Prostate gland (tissue), 2 donors: ENCODE results near the gene SPON2. TPM values are rescaled to one million over a fixed set of nuclear protein-coding genes. Genes with fewer than 3 reads are reported as not detected.

Experiments used
- DNase-seq: peaks from one replicate; pipeline ENCODE4 v3.0.0-alpha.2; 2019; ENCODE audit warnings: low spot score
- H3K27ac ChIP-seq, 2 donors: fragments of 200-600 bp; sonication (generic); 2 replicates each; pipeline ENCODE4 v1.5.1; 2017 to 2019
- H3K27me3 ChIP-seq: fragments of 200-600 bp; sonication (generic); replicated peaks from 2 replicates; pipeline ENCODE4 v1.5.1; 2019; ENCODE audit not compliant: insufficient read depth
- H3K36me3 ChIP-seq, 2 donors: fragments of 200-600 bp; sonication (generic); 1 replicate in 1 of 2; 2 replicates in 1 of 2; pipeline versions ENCODE4 v1.5.1 to v1.8.1; 2017 to 2019
- H3K4me1 ChIP-seq: fragments of 200-600 bp; sonication (generic); replicated peaks from 2 replicates; pipeline ENCODE4 v1.5.1; 2019
- H3K4me3 ChIP-seq, 2 donors: fragments of 200-600 bp; sonication (generic); 2 replicates each; pipeline ENCODE4 v1.5.1; 2017 to 2019
- H3K9me3 ChIP-seq: fragments of 200-600 bp; sonication (generic); 2 replicates; pipeline ENCODE4 v1.5.1; 2017
- CTCF ChIP-seq, 4 experiments: fragments of 200-600 bp in 2 of 4; fragments of 450-650 bp in 2 of 4; sonication (generic) in 2 of 4; IDR thresholded peaks; 1 replicate in 3 of 4; 2 replicates in 1 of 4; pipeline ENCODE4 v1.5.1; 2016 to 2019; ENCODE audit warnings: antibody characterized with exemption in 4 of 4, mild to moderate bottlenecking in 2 of 4, moderate library complexity in 2 of 4
- POLR2A ChIP-seq: fragments of 450-650 bp; IDR thresholded peaks from one replicate; pipeline ENCODE4 v1.6.1; 2016; ENCODE audit warnings: antibody characterized with exemption, mild to moderate bottlenecking
- POLR2AphosphoS5 ChIP-seq: sonication (generic); formaldehyde crosslinking; IDR thresholded peaks from one replicate; pipeline ENCODE4 v1.6.1; 2017; ENCODE audit warnings: antibody characterized with exemption
- WGBS: methylation state at CpG from one replicate; pipeline ENCODE4 v1.1.5; 2018; 5-methylcytosine and 5-hydroxymethylcytosine counted together
- intact Hi-C: fragments of 100-400 bp; cut with DNase I; formaldehyde crosslinking; loops from one replicate; pipeline ENCODE4 v1.14.2; 2022
- total RNA-seq, 2 donors: library from RNA; depleted of rRNA; stranded (reverse); fragments of >200 nt; gene quantifications; one replicate each; pipeline ENCODE4 v1.1.0, GENCODE V29; 2016

Gene SPON2
- total RNA-seq, 2 donors from 2014 or later: 107 to 134 TPM

GRCh38 chr4:1214101-1215095, 42.0 kb upstream of the SPON2 start:
- Histone ChIP-seq H3K27ac (peak overlapping the region; percentile 16 to 94), H3K4me3 (no peak overlapping the region), H3K27me3 (no peaks in the 10 kb centered on the region), H3K9me3 (no peaks in the 10 kb centered on the region), H3K4me1 (peaks cover 40% of the 10 kb centered on the region), H3K36me3 (peaks cover 5 to 8% of the 10 kb centered on the region in 2 donors)
- TF ChIP-seq CTCF (IDR thresholded peaks at IDR 0.05): no peak
- TF ChIP-seq POLR2AphosphoS5: no peak
- TF ChIP-seq POLR2A: no peak
- intact Hi-C loops: loop anchor here (5.0 kb wide), 1 partner anchor 42 kb away; the partner anchor contains the start of gene SPON2
- no peak for DNase-seq
- WGBS: 87% methylated on average over 45 of the region's 48 CpGs

GRCh38 chr4:1213336-1213995, 41.1 kb upstream of the SPON2 start:
- H3K27ac ChIP-seq: peak overlapping the region; percentile 16 to 94
- H3K36me3 ChIP-seq: peaks cover 5 to 8% of the 10 kb centered on the region in 2 donors
- intact Hi-C loops: loop anchor here (5.0 kb wide), 1 partner anchor 41 kb away; the partner anchor contains the start of gene SPON2
- H3K9me3 ChIP-seq: no peaks in the 10 kb centered on the region
- no peak overlapping the region for H3K4me3 ChIP-seq
- no peak for TF ChIP-seq CTCF (IDR thresholded peaks at IDR 0.05)
- no peak for TF ChIP-seq POLR2A
- TF ChIP-seq POLR2AphosphoS5: no peak
- DNase-seq: no peak
- H3K4me1 ChIP-seq: peaks cover 49% of the 10 kb centered on the region
- 86% methylated on average over 18 of the region's 20 CpGs for WGBS
- H3K27me3 ChIP-seq: no peaks in the 10 kb centered on the region

GRCh38 chr4:1212546-1213335, 40.4 kb upstream of the SPON2 start:
- Histone ChIP-seq H3K27me3 (no peaks in the 10 kb centered on the region), H3K4me3 (no peak overlapping the region), H3K9me3 (no peaks in the 10 kb centered on the region), H3K27ac (peak overlapping the region; percentile 74 to 94), H3K4me1 (peaks cover 55% of the 10 kb centered on the region), H3K36me3 (peaks cover 5 to 8% of the 10 kb centered on the region in 2 donors)
- no peak for DNase-seq
- intact Hi-C loops: loop anchor here (5.0 kb wide), 1 partner anchor 40 kb away; the partner anchor contains the start of gene SPON2
- TF ChIP-seq CTCF (IDR thresholded peaks at IDR 0.05) (no peak), POLR2A (no peak), POLR2AphosphoS5 (no peak)
- 66% methylated on average over 20 of the region's 20 CpGs for WGBS

- peak overlapping the region; percentile 74 to 94 for H3K27ac ChIP-seq
- intact Hi-C loops: loop anchor here (5.0 kb wide), 1 partner anchor 40 kb away; the partner anchor contains the start of gene SPON2
- peaks cover 5 to 8% of the 10 kb centered on the region in 2 donors for H3K36me3 ChIP-seq
These were observed 39.6 kb upstream of the SPON2 start for GRCh38 chr4:1211891-1212545.

More at GRCh38 chr4:1211891-1212545, 39.6 kb upstream of the SPON2 start:
- no peaks in the 10 kb centered on the region for H3K9me3 ChIP-seq
- peaks cover 55% of the 10 kb centered on the region for H3K4me1 ChIP-seq
- no peak overlapping the region for H3K4me3 ChIP-seq
- TF ChIP-seq POLR2AphosphoS5: peak; percentile 93
- peak; percentile 15 for TF ChIP-seq POLR2A
- TF ChIP-seq CTCF (IDR thresholded peaks at IDR 0.05): peak in 1 of 4 experiments; percentile 13
- H3K27me3 ChIP-seq: no peaks in the 10 kb centered on the region
- peak; percentile 95 for DNase-seq
- WGBS: 24% methylated on average over 33 of the region's 34 CpGs
